IMR-90 (cell line): Measurements from ENCODE around the gene ZFAND6.

Experiments used
- BHLHE40 ChIP-seq: fragments of 150-350 bp; IDR thresholded peaks from 2 replicates; pipeline ENCODE4 v1.6.1; 2016; ENCODE audit warnings: mild to moderate bottlenecking, low read depth, low read length
- CEBPB ChIP-seq: IDR thresholded peaks from 2 replicates; pipeline ENCODE4 v1.6.1; 2012; ENCODE audit warnings: low read depth, low read length, improper control_type of control experiment
- CHD1 ChIP-seq: IDR thresholded peaks from 2 replicates; pipeline ENCODE4 v1.6.1; 2012; ENCODE audit warnings: low read depth, low read length, improper control_type of control experiment
- CTCF ChIP-seq: conservative IDR thresholded peaks from 2 replicates; pipeline ENCODE4 v1.5.1; 2012; ENCODE audit warnings: mild to moderate bottlenecking, low read depth, low read length, improper control_type of control experiment
- FOS ChIP-seq: fragments of 150-350 bp; IDR thresholded peaks from 2 replicates; pipeline ENCODE4 v1.6.1; 2016; ENCODE audit warnings: low read depth, low read length
- MAZ ChIP-seq: IDR thresholded peaks from 2 replicates; pipeline ENCODE4 v1.6.1; 2012; ENCODE audit warnings: low read depth, mild to moderate bottlenecking, low read length, improper control_type of control experiment, moderate library complexity, borderline replicate concordance
- POLR2A ChIP-seq: IDR thresholded peaks from 2 replicates; pipeline ENCODE4 v1.6.1; 2012; ENCODE audit warnings: mild to moderate bottlenecking, low read depth, low read length
- RAD21 ChIP-seq: IDR thresholded peaks from 2 replicates; pipeline ENCODE4 v1.6.1; 2012; ENCODE audit warnings: low read length, improper control_type of control experiment
- RCOR1 ChIP-seq: IDR thresholded peaks from 2 replicates; pipeline ENCODE4 v1.6.1; 2012; ENCODE audit warnings: mild to moderate bottlenecking, low read length, improper control_type of control experiment; ENCODE audit not compliant: insufficient replicate concordance
- RFX5 ChIP-seq: IDR thresholded peaks from 2 replicates; pipeline ENCODE4 v1.8.0; 2012; ENCODE audit warnings: low read depth, mild to moderate bottlenecking, low read length, moderate library complexity
- SMC3 ChIP-seq: fragments of 150-350 bp; IDR thresholded peaks from 2 replicates; pipeline ENCODE4 v1.6.1; 2016; ENCODE audit warnings: low read depth, mild to moderate bottlenecking, antibody characterized with exemption, low read length, moderate library complexity

- TF ChIP-seq CTCF (no peak), SMC3 (no peak), BHLHE40 (no peak), POLR2A (no peak), RCOR1 (no peak), RAD21 (no peak), CEBPB (no peak), RFX5 (no peak), CHD1 (no peak), FOS (no peak), MAZ (no peak)
Observed at GRCh38 chr15:80141916-80142598, 82.6 kb downstream of the ZFAND6 start.
